Measurements from ENCODE around the gene CCDC71L.

GRCh38 chr7:106652909-106653308, 8.0 kb downstream of the CCDC71L start:
- no peak for TF ChIP-seq POLR2A (IDR thresholded peaks at IDR 0.05; ENCODE audit: low read depth, low read length)
- TF ChIP-seq POLR2AphosphoS5 (IDR thresholded peaks at IDR 0.05; ENCODE audit: low read depth, low read length): no peak
